ENCODE results near the gene MIER1.

The MIER1 gene

DNA sequence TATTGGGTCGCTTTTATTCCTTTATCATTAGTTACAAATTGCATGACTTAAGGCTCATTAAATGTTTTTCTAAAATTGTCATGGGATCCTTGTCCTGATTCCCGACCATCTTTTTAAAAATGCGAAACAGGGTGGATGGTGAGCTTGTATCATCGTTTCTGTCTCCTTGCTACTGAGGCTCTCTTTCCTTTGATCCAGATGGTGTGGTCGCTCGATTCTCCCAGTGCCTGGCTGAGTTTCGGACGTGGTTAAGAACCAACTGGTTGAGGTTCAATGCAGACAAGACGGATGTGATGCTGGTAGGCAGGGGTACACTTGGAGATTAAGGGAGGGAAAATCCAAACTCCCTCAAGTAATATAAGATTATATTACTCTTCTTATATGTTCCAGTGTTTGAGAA is 1.2 kb downstream of the MIER1 start:
- peak overlapping the region; percentile 96 for H3K4me3 ChIP-seq (ENCODE audit: low read length)
- peak overlapping the region; percentile 80 for H3K4me2 ChIP-seq (ENCODE audit: low read length)
- H3K36me3 ChIP-seq (ENCODE audit: insufficient read depth, low read length), result no peaks in the 10 kb centered on the region
- no peaks in the 10 kb centered on the region for H3K27me3 ChIP-seq (ENCODE audit: control insufficient read depth, insufficient read depth, low read length)
- H3K9ac ChIP-seq (ENCODE audit: low read depth, low read length), result peak overlapping the region; percentile 97
- H3K9me3 ChIP-seq (replicated peaks; ENCODE audit: low read length), result no peaks in the 10 kb centered on the region
- H3K4me1 ChIP-seq (ENCODE audit: control insufficient read depth, insufficient read depth, low read length), result peaks cover 37% of the 10 kb centered on the region

GRCh38 chr1:66927528-66927927 is 2.7 kb downstream of the MIER1 start:
- H3K4me1 ChIP-seq (ENCODE audit: control insufficient read depth, insufficient read depth, low read length), result peaks cover 41% of the 10 kb centered on the region

DNA sequence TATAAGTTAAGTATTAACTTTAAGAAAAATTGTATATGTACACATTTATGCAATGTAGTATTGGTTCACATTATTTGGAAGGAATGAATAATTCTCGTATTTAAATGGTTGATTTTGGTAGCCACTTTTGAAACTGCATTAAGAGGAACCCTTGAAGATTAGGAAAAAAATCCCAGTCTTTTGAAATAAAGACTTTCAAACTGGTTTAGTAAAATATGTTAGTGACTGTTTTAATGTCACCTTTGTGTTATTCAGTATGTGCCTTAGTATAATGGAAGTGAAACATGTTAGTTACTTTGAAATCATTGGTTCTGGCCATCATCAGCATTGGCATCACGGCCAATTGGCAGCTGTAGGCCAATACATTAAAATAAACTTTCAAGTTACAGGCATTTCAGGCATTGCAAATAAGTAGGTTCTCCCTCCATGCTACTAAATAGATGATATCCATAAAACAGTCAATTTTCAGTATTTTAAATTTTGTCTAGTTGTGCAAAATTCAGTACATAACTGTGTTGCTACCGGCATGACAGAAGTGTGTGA is 4.4 kb downstream of the MIER1 start:
- H3K9ac ChIP-seq (ENCODE audit: low read depth, low read length), result peak overlapping the region; percentile 95
- H3K9me3 ChIP-seq (replicated peaks; ENCODE audit: low read length), result no peaks in the 10 kb centered on the region
- peak overlapping the region; percentile 85 for H3K4me2 ChIP-seq (ENCODE audit: low read length)
- H3K36me3 ChIP-seq (ENCODE audit: insufficient read depth, low read length), result no peaks in the 10 kb centered on the region
- H3K4me1 ChIP-seq (ENCODE audit: control insufficient read depth, insufficient read depth, low read length), result peaks cover 49% of the 10 kb centered on the region
- peak overlapping the region; percentile 91 for H3K4me3 ChIP-seq (ENCODE audit: low read length)
- H3K27me3 ChIP-seq (ENCODE audit: control insufficient read depth, insufficient read depth, low read length), result no peaks in the 10 kb centered on the region

More at GRCh38 chr1:66927528-66927927, 2.7 kb downstream of the MIER1 start:
- Histone ChIP-seq H3K27me3 (ENCODE audit: control insufficient read depth, insufficient read depth, low read length) (no peaks in the 10 kb centered on the region), H3K9ac (ENCODE audit: low read depth, low read length) (peak overlapping the region; percentile 34), H3K36me3 (ENCODE audit: insufficient read depth, low read length) (no peaks in the 10 kb centered on the region), H3K4me3 (ENCODE audit: low read length) (no peak overlapping the region), H3K4me2 (ENCODE audit: low read length) (peak overlapping the region; percentile 80), H3K9me3 (replicated peaks; ENCODE audit: low read length) (no peaks in the 10 kb centered on the region)

DNA sequence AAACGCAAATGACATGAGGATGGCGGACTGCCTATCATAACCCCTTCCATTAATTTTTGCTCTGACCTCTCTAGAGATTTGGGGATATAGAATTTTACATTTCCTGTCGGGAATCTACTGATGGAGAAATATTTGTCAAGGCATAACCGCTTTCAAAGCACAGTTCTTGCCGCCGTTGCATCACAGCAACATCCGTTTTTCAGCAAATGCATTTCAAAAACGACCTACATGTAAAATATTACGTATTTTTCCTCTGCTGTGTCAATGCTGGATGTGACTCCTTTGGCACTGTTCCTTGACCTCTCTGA is 4.9 kb downstream of the MIER1 start:
- Histone ChIP-seq H3K9me3 (replicated peaks; ENCODE audit: low read length) (no peaks in the 10 kb centered on the region), H3K27me3 (ENCODE audit: control insufficient read depth, insufficient read depth, low read length) (no peaks in the 10 kb centered on the region), H3K36me3 (ENCODE audit: insufficient read depth, low read length) (no peaks in the 10 kb centered on the region), H3K9ac (ENCODE audit: low read depth, low read length) (peak overlapping the region; percentile 95), H3K4me2 (ENCODE audit: low read length) (peak overlapping the region; percentile 85), H3K4me1 (ENCODE audit: control insufficient read depth, insufficient read depth, low read length) (peaks cover 53% of the 10 kb centered on the region), H3K4me3 (ENCODE audit: low read length) (peak overlapping the region; percentile 91)

DNA sequence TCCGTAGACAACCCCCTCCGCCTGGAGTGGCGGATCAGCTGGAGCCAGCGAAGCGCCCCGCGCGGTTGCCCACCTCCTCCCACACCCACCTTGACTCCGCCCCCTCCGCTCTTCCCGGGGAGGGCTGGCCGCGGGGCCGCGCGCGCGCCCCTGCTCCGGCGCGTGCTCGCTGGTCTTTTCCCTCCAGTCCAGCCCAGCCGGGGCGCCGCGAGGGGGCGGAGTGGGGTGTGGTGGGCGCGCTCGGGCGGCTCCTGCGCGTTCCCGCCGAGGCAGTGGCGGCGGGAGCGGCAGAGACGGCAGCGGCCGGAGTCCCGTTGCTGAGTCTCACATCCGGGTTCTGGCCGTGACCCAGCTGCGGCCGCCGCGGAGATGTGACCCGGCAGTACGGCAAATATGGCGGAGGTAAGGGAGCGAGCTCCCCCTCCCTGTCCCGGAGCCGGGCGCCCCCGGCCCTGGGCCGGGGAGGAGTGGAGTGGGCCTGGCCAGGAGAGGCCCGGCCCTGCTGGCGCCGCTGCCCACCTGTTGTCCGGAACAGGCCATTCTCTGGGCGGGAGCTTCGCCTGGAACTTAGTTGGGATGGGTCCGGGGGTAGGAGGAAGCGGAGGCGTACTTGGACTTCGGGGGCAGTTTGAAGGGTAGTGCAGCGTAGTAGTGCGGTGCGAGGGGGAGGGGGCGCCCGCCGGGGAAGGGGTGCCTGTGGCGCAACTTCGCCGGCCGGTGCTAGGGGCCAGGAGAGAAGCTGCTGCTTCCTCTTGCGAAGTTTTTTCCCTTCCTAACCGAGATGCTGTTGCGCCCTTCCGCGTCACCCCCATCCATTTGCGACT is 5.4 kb downstream of the MIER1 start:
- no peaks in the 10 kb centered on the region for H3K36me3 ChIP-seq (ENCODE audit: insufficient read depth, low read length)
- peak overlapping the region; percentile 85 for H3K4me2 ChIP-seq (ENCODE audit: low read length)
- H3K4me3 ChIP-seq (ENCODE audit: low read length), result peak overlapping the region; percentile 91
- peaks cover 59% of the 10 kb centered on the region for H3K4me1 ChIP-seq (ENCODE audit: control insufficient read depth, insufficient read depth, low read length)
- no peaks in the 10 kb centered on the region for H3K9me3 ChIP-seq (replicated peaks; ENCODE audit: low read length)
- peak overlapping the region; percentile 95 for H3K9ac ChIP-seq (ENCODE audit: low read depth, low read length)
- H3K27me3 ChIP-seq (ENCODE audit: control insufficient read depth, insufficient read depth, low read length), result no peaks in the 10 kb centered on the region

GRCh38 chr1:66930823-66931174 is 6.0 kb downstream of the MIER1 start:
- Histone ChIP-seq H3K36me3 (ENCODE audit: insufficient read depth, low read length) (no peaks in the 10 kb centered on the region), H3K4me2 (ENCODE audit: low read length) (peak overlapping the region; percentile 85), H3K27me3 (ENCODE audit: control insufficient read depth, insufficient read depth, low read length) (no peaks in the 10 kb centered on the region), H3K4me1 (ENCODE audit: control insufficient read depth, insufficient read depth, low read length) (peaks cover 64% of the 10 kb centered on the region), H3K9ac (ENCODE audit: low read depth, low read length) (peak overlapping the region; percentile 95), H3K4me3 (ENCODE audit: low read length) (peak overlapping the region; percentile 91), H3K9me3 (replicated peaks; ENCODE audit: low read length) (no peaks in the 10 kb centered on the region)

GRCh38 chr1:66931590-66931989 is 6.8 kb downstream of the MIER1 start:
- Histone ChIP-seq H3K27me3 (ENCODE audit: control insufficient read depth, insufficient read depth, low read length) (no peaks in the 10 kb centered on the region), H3K4me1 (ENCODE audit: control insufficient read depth, insufficient read depth, low read length) (peaks cover 57% of the 10 kb centered on the region), H3K9ac (ENCODE audit: low read depth, low read length) (peak overlapping the region; percentile 95), H3K4me2 (ENCODE audit: low read length) (peak overlapping the region; percentile 85), H3K36me3 (ENCODE audit: insufficient read depth, low read length) (no peaks in the 10 kb centered on the region), H3K4me3 (ENCODE audit: low read length) (peak overlapping the region; percentile 91), H3K9me3 (replicated peaks; ENCODE audit: low read length) (no peaks in the 10 kb centered on the region)

- H3K36me3 ChIP-seq (ENCODE audit: insufficient read depth, low read length), result no peaks in the 10 kb centered on the region
- no peaks in the 10 kb centered on the region for H3K27me3 ChIP-seq (ENCODE audit: control insufficient read depth, insufficient read depth, low read length)
- H3K4me2 ChIP-seq (ENCODE audit: low read length), result peak overlapping the region; percentile 85
- peaks cover 52% of the 10 kb centered on the region for H3K4me1 ChIP-seq (ENCODE audit: control insufficient read depth, insufficient read depth, low read length)
- peak overlapping the region; percentile 91 for H3K4me3 ChIP-seq (ENCODE audit: low read length)
- peak overlapping the region; percentile 95 for H3K9ac ChIP-seq (ENCODE audit: low read depth, low read length)
- no peaks in the 10 kb centered on the region for H3K9me3 ChIP-seq (replicated peaks; ENCODE audit: low read length)
Observed at GRCh38 chr1:66932291-66932690, 7.5 kb downstream of the MIER1 start.

DNA sequence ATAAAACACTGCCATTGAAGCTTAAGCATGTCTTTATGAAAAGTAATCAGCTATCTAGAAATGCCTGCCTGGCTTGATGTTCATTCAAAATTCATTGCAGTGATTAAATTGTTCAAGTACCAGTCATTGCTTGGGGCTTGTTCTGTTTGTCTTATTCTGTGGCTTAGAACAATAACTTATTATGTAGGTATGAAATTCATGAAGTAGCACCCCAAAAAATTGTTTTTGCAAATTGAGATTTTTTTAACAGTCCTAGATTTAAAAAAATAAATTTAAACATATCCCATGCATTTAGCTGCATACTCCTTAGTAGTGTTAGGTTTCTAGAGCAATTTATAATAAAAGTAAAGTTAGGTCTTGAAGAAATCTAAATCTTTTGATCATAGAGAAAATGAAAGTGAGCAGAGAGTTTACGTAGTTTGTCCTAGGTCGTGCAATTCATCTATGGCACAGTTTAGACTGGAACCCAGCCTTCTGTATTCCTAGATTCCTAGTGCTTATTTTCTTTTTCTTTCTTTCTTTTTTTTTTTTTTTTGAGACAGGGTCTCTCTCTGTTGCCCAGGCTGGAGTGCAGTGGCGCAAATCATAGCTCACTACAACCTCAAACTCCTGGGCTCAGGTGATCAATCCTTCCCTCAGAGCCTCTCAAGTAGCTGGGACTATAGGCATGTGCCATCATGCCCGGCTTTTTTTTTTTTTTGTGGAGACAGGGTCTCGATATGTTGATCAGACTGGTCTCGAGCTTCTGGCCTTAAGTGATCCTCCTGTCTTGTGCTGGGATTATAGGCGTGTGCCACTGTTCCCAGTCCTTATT is 9.3 kb downstream of the MIER1 start:
- no peaks in the 10 kb centered on the region for H3K27me3 ChIP-seq (ENCODE audit: control insufficient read depth, insufficient read depth, low read length)
- H3K4me2 ChIP-seq (ENCODE audit: low read length), result peak overlapping the region; percentile 85
- H3K9ac ChIP-seq (ENCODE audit: low read depth, low read length), result peak overlapping the region; percentile 95
- peak overlapping the region; percentile 27 for H3K4me3 ChIP-seq (ENCODE audit: low read length)
- H3K4me1 ChIP-seq (ENCODE audit: control insufficient read depth, insufficient read depth, low read length), result peaks cover 59% of the 10 kb centered on the region
- no peaks in the 10 kb centered on the region for H3K36me3 ChIP-seq (ENCODE audit: insufficient read depth, low read length)
- no peaks in the 10 kb centered on the region for H3K9me3 ChIP-seq (replicated peaks; ENCODE audit: low read length)

DNA sequence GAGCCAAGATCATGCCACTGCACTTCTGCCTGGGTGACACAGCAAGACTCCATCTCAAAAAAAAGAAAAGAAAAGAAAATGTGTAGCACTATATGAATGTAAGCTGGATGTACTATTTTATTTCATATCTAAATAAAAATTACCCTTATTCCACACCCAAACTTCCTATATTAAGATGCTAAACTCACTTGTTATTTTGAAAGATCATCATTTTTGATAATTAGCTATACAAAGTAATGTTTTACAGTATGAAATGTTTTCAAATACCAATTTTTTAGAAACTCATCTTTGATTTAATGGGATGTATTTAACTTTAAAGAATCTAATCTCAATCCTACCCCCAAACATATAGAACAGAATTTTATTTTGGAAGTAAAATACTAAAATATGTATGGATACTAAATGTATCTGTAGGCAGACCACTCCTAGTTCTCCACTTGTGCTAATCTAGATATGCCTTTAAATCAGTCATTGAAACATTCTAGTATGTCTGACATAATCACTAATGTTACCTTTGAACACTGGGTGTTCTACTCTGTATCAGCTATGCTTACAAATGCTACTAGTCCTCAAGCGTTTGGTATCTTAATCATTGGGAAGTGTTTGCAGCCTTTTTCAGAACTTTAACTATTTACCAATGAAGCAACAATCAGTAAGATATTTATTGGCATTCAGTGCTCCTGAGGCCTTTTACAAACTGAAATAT is 12.9 kb downstream of the MIER1 start:
- Histone ChIP-seq H3K4me1 (ENCODE audit: control insufficient read depth, insufficient read depth, low read length) (peaks cover 57% of the 10 kb centered on the region), H3K4me3 (ENCODE audit: low read length) (no peak overlapping the region), H3K9ac (ENCODE audit: low read depth, low read length) (no peak overlapping the region), H3K9me3 (replicated peaks; ENCODE audit: low read length) (no peaks in the 10 kb centered on the region), H3K27me3 (ENCODE audit: control insufficient read depth, insufficient read depth, low read length) (no peaks in the 10 kb centered on the region), H3K36me3 (ENCODE audit: insufficient read depth, low read length) (peaks cover 7% of the 10 kb centered on the region), H3K4me2 (ENCODE audit: low read length) (no peak overlapping the region)

- Histone ChIP-seq H3K27me3 (ENCODE audit: control insufficient read depth, insufficient read depth, low read length) (no peaks in the 10 kb centered on the region), H3K4me3 (ENCODE audit: low read length) (no peak overlapping the region), H3K9me3 (replicated peaks; ENCODE audit: low read length) (no peaks in the 10 kb centered on the region), H3K4me2 (ENCODE audit: low read length) (peak overlapping the region; percentile 30), H3K9ac (ENCODE audit: low read depth, low read length) (no peak overlapping the region), H3K4me1 (ENCODE audit: control insufficient read depth, insufficient read depth, low read length) (peaks cover 50% of the 10 kb centered on the region), H3K36me3 (ENCODE audit: insufficient read depth, low read length) (peaks cover 7% of the 10 kb centered on the region)
Observed at GRCh38 chr1:66938613-66939012, 13.8 kb downstream of the MIER1 start.
